ENCODE data around the gene IL1RL2.

GRCh38 chr2:102269200-102269524 is 82.3 kb downstream of the IL1RL2 start:
- TF ChIP-seq SIN3A (IDR thresholded peaks at IDR 0.05; ENCODE audit: borderline replicate concordance, insufficient read depth, low read length) (no peak), POLR2AphosphoS5 (IDR thresholded peaks at IDR 0.05; ENCODE audit: low read depth, low read length) (no peak), TAF1 (IDR thresholded peaks at IDR 0.05; ENCODE audit: borderline replicate concordance, insufficient read depth, low read length) (no peak)
- TF ChIP-seq, protein P1, sequence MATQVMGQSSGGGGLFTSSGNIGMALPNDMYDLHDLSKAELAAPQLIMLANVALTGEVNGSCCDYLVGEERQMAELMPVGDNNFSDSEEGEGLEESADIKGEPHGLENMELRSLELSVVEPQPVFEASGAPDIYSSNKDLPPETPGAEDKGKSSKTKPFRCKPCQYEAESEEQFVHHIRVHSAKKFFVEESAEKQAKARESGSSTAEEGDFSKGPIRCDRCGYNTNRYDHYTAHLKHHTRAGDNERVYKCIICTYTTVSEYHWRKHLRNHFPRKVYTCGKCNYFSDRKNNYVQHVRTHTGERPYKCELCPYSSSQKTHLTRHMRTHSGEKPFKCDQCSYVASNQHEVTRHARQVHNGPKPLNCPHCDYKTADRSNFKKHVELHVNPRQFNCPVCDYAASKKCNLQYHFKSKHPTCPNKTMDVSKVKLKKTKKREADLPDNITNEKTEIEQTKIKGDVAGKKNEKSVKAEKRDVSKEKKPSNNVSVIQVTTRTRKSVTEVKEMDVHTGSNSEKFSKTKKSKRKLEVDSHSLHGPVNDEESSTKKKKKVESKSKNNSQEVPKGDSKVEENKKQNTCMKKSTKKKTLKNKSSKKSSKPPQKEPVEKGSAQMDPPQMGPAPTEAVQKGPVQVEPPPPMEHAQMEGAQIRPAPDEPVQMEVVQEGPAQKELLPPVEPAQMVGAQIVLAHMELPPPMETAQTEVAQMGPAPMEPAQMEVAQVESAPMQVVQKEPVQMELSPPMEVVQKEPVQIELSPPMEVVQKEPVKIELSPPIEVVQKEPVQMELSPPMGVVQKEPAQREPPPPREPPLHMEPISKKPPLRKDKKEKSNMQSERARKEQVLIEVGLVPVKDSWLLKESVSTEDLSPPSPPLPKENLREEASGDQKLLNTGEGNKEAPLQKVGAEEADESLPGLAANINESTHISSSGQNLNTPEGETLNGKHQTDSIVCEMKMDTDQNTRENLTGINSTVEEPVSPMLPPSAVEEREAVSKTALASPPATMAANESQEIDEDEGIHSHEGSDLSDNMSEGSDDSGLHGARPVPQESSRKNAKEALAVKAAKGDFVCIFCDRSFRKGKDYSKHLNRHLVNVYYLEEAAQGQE (IDR thresholded peaks at IDR 0.05; ENCODE audit: insufficient read depth in 1 of 2, low read depth in 2 of 2, low read length in 2 of 2): no peak

Data from PFSK-1 (cell line).